AG10803 (cell line): ENCODE results near the gene CYP26B1.

Experiments used
- DNase-seq: peaks from one replicate; pipeline ENCODE4 v3.0.0; 2010; ENCODE audit warnings: low read depth
- H3K4me3 ChIP-seq: 2 replicates; pipeline ENCODE4 v1.5.1; 2011; ENCODE audit warnings: mild to moderate bottlenecking, low read length, control low read depth
- TF ChIP-seq, protein P1 (sequence below): conservative IDR thresholded peaks from 2 replicates; pipeline ENCODE4 v1.5.1; 2011; ENCODE audit warnings: mild to moderate bottlenecking, low read length, control low read depth, inconsistent platforms

The CYP26B1 gene

GRCh38 chr2:72132981-72133720, 14.5 kb downstream of the CYP26B1 start:
- no peak overlapping the region for H3K4me3 ChIP-seq
- DNase-seq = no peak
- TF ChIP-seq, protein P1, sequence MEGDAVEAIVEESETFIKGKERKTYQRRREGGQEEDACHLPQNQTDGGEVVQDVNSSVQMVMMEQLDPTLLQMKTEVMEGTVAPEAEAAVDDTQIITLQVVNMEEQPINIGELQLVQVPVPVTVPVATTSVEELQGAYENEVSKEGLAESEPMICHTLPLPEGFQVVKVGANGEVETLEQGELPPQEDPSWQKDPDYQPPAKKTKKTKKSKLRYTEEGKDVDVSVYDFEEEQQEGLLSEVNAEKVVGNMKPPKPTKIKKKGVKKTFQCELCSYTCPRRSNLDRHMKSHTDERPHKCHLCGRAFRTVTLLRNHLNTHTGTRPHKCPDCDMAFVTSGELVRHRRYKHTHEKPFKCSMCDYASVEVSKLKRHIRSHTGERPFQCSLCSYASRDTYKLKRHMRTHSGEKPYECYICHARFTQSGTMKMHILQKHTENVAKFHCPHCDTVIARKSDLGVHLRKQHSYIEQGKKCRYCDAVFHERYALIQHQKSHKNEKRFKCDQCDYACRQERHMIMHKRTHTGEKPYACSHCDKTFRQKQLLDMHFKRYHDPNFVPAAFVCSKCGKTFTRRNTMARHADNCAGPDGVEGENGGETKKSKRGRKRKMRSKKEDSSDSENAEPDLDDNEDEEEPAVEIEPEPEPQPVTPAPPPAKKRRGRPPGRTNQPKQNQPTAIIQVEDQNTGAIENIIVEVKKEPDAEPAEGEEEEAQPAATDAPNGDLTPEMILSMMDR = no peak

DNA sequence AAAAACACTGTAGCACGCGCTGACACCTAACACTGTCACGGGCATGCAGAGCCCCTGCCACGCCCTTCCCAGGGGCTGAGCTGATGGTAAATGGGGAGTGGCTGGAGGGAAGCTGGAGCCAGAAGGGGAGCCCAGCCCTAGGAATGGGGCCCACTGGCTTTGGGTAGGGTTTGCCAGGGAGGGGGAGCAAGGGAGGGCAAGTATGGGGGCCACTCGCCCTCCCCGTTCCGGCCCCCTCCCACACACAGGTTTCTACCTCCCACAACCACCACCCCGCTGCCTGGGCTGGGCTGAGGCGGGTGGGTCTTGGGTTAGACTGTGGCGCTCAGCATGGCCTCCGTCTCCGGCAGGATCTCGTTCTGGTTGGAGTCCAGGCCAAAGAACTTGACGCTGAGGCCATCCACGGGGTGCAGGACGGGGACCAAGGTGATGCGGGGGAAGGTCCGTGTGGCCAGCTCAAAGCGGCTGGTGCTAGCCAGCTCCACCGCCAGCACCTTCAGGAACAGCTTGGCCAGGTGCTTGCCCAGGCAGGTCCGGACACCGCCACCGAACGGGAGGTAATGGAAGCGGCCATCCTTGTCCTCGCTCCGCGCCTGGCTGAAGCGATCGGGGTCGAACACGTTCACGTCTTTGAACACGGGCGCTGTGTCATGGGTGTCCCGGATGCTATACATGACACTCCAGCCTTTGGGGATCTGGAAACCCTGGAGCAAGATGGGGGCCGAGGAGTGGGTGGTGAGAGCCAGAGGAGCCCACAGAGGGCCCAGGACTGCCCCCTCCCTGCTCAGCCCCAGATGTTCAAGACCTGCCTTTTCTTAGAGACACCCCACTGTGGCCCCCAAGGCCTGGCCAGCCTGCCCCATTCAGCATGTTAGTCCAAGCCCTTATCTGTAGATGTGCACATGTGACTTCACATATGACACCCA, 15.5 kb downstream of the CYP26B1 start:
- no peak for DNase-seq
- no peak overlapping the region for H3K4me3 ChIP-seq
- TF ChIP-seq, protein P1 = no peak

- no peak for DNase-seq
- no peak overlapping the region for H3K4me3 ChIP-seq
- TF ChIP-seq, protein P1 = no peak
Measured at GRCh38 chr2:72131371-72131891, 16.2 kb downstream of the CYP26B1 start.

DNA sequence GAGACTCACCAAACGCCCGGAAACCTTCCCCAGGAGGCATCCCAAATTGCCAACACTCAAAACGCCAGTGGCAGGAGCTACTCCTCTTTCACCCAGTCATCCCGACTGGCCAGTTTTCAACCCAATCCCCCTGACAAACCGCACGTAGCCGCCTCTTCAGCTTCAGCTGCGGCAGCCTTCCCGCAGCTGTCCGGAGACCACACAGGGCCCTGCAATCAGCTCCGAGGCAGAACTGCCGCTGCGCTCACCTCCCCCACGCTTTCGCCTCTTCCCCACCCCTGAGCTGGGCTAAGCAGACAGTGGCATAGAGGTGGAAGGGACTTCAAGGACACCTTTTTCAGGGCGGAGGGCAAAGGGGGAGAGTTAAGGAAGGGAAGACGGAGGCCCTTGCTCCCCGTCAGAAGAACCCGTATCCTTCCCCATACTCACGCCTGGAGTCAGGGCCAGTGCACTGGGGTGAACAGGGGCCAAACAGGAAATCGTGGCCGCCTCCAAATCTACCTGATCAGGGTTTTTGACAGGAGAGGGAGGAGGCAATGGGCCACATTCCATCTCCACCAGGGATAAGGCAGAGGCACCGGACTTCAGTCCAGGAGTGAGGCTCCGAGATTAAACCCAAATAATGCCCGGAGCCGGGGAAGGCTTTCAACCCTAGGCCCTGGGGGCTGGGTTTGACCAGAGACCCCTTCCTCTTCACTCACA, 16.9 kb downstream of the CYP26B1 start:
- no peak for DNase-seq
- TF ChIP-seq, protein P1 = no peak
- no peak overlapping the region for H3K4me3 ChIP-seq

DNA sequence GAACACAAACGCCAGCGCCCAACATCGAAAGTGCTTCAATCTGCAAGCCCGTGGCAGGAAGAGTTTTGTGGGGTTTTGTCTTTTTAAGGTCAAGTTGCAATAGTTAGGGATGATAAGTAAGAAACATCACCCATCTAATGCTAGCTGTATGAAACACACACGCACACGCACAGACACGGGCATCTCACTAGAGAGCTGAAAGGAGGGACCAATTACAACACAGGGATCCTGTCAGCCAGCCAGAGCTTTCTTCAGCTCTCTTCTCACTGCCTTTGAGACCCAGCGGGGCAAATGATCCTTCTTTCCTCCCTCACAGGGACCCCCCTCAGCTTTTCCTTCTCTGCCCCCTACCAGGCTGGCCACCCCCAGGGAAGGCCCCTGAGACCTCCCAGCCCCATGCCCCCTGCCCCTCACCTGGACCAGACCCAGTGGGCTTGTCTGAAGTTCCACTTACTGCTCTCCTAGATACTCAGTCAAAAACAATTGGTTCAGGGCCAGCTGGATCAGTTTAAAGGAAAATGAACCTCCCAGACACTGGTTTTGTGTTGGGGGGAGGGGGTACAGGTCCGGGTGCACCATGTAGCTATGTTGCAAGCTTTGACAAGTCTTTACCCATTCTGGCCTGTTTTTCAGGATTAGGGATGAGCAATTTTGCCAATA, 17.9 kb downstream of the CYP26B1 start:
- DNase-seq = peak; percentile 29
- TF ChIP-seq, protein P1 = no peak
- H3K4me3 ChIP-seq = no peak overlapping the region

GRCh38 chr2:72128843-72129227, 18.8 kb downstream of the CYP26B1 start:
- no peak for DNase-seq
- TF ChIP-seq, protein P1 = no peak
- no peak overlapping the region for H3K4me3 ChIP-seq
